Measurements from ENCODE around the gene NSMCE1. TPM values are rescaled to one million over a fixed set of nuclear protein-coding genes. Genes with fewer than 3 reads are reported as not detected.

Gene NSMCE1
- total and polyA plus RNA-seq, 7 donors, result 32.5 to 65.2 (median 51.0) TPM

DNA sequence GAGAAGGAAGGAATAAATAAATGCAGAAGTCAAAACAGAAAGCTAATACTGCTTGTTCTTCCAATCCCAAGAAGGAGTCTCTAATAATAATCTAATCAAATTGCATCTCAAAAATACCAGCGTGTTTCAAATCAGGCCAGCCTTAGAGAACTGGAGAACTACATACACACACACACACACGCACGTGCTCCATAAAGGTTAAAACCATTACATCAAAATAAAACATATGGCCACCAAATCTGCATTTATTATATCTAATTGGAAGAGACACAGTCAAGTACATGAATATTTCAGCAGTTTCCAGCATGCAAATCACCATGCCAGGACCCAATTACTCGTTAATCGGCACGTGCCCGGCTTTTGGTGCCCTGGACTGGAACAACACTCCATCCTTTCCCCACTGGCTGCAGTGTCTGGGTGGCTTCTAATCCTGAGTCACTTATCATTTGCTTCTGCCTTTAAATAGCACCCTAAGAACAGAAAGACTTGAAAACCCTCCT, 85.6 kb downstream of the NSMCE1 start:
- DNase-seq, result no peak
- intact Hi-C loops (cut with DNase I), result no loop called here
- H3K4me1 ChIP-seq, result no peaks in the 10 kb centered on the region
- H3K4me3 ChIP-seq, result no peak overlapping the region
- TF ChIP-seq, protein P1, sequence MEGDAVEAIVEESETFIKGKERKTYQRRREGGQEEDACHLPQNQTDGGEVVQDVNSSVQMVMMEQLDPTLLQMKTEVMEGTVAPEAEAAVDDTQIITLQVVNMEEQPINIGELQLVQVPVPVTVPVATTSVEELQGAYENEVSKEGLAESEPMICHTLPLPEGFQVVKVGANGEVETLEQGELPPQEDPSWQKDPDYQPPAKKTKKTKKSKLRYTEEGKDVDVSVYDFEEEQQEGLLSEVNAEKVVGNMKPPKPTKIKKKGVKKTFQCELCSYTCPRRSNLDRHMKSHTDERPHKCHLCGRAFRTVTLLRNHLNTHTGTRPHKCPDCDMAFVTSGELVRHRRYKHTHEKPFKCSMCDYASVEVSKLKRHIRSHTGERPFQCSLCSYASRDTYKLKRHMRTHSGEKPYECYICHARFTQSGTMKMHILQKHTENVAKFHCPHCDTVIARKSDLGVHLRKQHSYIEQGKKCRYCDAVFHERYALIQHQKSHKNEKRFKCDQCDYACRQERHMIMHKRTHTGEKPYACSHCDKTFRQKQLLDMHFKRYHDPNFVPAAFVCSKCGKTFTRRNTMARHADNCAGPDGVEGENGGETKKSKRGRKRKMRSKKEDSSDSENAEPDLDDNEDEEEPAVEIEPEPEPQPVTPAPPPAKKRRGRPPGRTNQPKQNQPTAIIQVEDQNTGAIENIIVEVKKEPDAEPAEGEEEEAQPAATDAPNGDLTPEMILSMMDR (IDR thresholded peaks at IDR 0.05), result no peak
- TF ChIP-seq POLR2A (IDR thresholded peaks at IDR 0.05) (no peak), EP300 (IDR thresholded peaks at IDR 0.05) (no peak), POLR2AphosphoS5 (IDR thresholded peaks at IDR 0.05) (no peak)
- WGBS, 2 donors, result 88 to 90% methylated on average over 7 of the region's 7 CpGs
- no peaks in the 10 kb centered on the region for H3K27me3 ChIP-seq
- H3K9me3 ChIP-seq, result no peaks in the 10 kb centered on the region
- no peaks in the 10 kb centered on the region for H3K36me3 ChIP-seq
- no peak overlapping the region for H3K27ac ChIP-seq

DNA sequence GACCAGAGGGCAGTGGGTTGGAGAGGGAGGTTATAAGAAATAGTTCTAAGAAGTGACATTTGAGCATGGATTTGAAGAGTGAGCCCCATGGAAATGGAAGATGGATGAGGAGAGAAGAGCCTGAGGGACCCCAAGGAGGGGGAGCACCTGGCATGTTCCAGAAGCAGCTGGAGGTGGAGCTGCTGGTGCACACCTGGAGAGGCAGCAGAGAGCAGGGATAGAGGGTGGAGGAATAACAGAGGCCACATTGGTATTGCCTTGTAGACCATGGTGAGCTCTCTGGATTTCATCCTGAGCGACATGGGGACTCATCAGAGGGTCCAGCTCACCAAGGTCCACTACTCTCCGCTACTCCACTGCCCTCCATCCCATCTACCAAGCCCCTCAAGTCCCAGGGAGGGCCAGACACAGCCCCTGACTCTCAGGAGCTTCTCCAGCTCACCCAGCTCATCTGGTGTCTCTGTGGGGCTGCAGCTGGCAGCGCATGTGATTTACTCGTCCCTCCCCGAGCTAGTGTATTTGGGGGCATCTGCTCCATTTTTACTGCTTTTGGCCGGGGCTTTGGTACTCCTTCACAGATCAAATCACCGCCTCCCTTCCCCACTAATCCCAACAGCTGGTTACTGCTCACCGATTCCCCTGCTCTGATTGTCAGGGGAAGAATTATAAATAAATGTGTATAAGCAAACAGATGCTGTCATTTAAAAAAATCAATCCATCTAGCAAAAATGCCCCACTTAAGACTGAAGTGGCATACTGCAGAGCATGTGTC, 87.4 kb downstream of the NSMCE1 start:
- H3K4me1 ChIP-seq, result no peaks in the 10 kb centered on the region
- DNase-seq, result no peak
- TF ChIP-seq, protein P1 (IDR thresholded peaks at IDR 0.05), result no peak
- TF ChIP-seq POLR2AphosphoS5 (IDR thresholded peaks at IDR 0.05) (no peak), EP300 (IDR thresholded peaks at IDR 0.05) (no peak), POLR2A (IDR thresholded peaks at IDR 0.05) (no peak)
- H3K9me3 ChIP-seq, result no peaks in the 10 kb centered on the region
- H3K4me3 ChIP-seq, result no peak overlapping the region
- no peaks in the 10 kb centered on the region for H3K36me3 ChIP-seq
- no peaks in the 10 kb centered on the region for H3K27me3 ChIP-seq
- WGBS, 2 donors, result 79 to 86% methylated on average over 8 of the region's 8 CpGs
- no peak overlapping the region for H3K27ac ChIP-seq
- intact Hi-C loops (cut with DNase I), result no loop called here

DNA sequence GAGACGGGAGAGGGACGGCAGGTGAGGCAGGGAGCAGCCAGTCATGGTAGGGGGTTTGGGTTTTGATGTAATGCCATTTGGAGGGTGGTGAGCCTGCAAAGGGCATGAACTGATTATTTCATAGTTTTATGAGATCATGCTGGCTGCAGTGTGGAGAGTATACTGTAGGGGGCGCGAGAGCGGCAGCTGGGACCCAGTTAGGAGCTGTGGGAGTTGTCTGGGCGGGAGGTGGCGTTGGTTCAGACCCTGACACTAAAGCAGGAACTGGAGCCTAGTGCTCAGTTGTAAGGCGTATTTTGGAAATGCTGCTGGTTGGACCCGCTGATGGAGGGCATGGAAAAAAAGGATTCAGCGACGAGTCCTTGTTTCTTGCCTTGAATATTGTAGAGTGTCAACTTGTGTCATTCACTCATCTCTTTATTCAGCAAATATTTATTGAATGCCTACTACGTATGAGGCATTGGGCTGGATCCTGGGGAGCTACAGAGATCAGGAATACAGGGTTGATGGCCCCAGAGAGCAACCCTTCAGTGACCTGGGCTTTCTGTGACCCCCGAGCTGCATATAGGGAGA, 89.0 kb downstream of the NSMCE1 start:
- TF ChIP-seq, protein P1 (IDR thresholded peaks at IDR 0.05), result peak; percentile 86 to 97 (median 93)
- no peak for TF ChIP-seq POLR2AphosphoS5 (IDR thresholded peaks at IDR 0.05)
- no peak for TF ChIP-seq POLR2A (IDR thresholded peaks at IDR 0.05)
- TF ChIP-seq EP300 (IDR thresholded peaks at IDR 0.05), result no peak
- Histone ChIP-seq H3K36me3 (no peaks in the 10 kb centered on the region), H3K27me3 (no peaks in the 10 kb centered on the region), H3K4me3 (no peak overlapping the region), H3K27ac (no peak overlapping the region), H3K4me1 (no peaks in the 10 kb centered on the region), H3K9me3 (no peaks in the 10 kb centered on the region)
- intact Hi-C loops (cut with DNase I), result loop anchor here (1.0 to 2.0 kb wide), 2 partner anchors 189 to 277 kb away; no protein-coding TSS in a partner anchor
- WGBS, 2 donors, result 14 to 23% methylated on average over 13 of the region's 13 CpGs
- peak; percentile 93 for DNase-seq

DNA sequence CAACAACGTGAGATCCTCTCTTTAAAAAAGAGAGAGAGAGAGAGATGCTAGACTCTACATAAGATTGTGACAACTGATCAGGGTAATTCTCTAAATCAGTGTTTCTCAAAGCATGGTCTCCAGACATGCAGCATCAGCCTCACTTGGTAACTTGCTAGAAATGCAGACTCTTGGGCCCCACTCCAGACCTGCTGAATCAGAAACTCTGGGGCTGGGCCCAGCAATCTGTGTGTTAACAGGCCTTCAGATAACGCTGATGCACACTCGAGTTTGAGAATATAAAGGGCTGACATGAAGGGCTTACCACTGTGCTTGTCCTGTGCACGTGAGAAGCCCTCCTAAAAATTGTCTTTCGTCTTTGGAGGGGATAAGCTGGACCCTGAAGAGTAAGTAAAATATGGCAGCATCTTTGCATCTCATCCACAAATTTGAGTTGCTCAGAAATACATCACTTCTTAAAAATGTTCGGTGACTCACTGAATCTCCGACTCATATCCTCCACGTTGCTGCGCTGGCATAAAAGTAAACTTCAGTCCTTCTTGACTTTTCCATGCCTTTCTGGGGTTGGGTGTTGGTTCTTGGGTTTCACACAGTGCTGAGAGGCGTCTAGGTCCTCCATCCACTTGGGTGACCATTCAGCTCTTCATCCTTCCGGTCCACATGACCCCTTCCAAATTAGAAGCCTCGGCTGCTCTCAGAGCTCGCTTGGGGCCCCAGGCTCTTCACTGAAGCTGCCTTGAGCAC, 91.4 kb downstream of the NSMCE1 start:
- no peak for DNase-seq
- Histone ChIP-seq H3K4me1 (no peaks in the 10 kb centered on the region), H3K27ac (no peak overlapping the region), H3K9me3 (no peaks in the 10 kb centered on the region), H3K36me3 (no peaks in the 10 kb centered on the region), H3K27me3 (no peaks in the 10 kb centered on the region), H3K4me3 (no peak overlapping the region)
- intact Hi-C loops (cut with DNase I), result no loop called here
- 89% methylated on average over 13 of the region's 13 CpGs for WGBS, 2 donors
- TF ChIP-seq POLR2AphosphoS5 (IDR thresholded peaks at IDR 0.05) (no peak), POLR2A (IDR thresholded peaks at IDR 0.05) (no peak), EP300 (IDR thresholded peaks at IDR 0.05) (no peak)

DNA sequence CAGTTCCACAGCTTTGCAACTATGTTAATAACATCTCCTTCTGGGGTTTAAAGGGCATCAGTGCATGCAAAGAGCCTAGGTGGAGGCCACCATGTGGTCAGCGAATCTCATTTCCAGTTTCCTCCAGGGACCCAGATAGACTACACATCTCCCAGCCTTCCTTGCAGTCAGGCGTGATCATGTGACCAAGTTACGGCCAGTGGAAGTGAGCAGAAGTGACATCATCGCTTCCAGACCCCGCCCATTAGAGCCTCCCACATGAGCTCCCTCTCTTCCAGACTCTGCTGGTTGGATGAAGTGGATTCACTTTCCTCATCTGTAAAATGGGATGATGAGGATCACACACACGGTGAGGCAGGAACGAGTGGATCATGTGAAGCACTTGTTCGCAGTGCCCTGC, 92.7 kb downstream of the NSMCE1 start:
- Histone ChIP-seq H3K9me3 (no peaks in the 10 kb centered on the region), H3K27me3 (no peaks in the 10 kb centered on the region), H3K27ac (no peak overlapping the region), H3K4me1 (no peaks in the 10 kb centered on the region), H3K36me3 (no peaks in the 10 kb centered on the region), H3K4me3 (no peak overlapping the region)
- intact Hi-C loops (cut with DNase I), result no loop called here
- 94% methylated on average over 8 of the region's 8 CpGs for WGBS, 2 donors
- DNase-seq, result no peak
- TF ChIP-seq EP300 (IDR thresholded peaks at IDR 0.05) (no peak), POLR2AphosphoS5 (IDR thresholded peaks at IDR 0.05) (no peak), POLR2A (IDR thresholded peaks at IDR 0.05) (no peak)
- TF ChIP-seq, protein P1 (IDR thresholded peaks at IDR 0.05), result no peak
